NCI-H82 treated with DMSO at 0.1 percent for 48 hours (cell line): ENCODE data around the gene OVCA2.
A peak's percentile ranks its signal among the peaks of the same experiment; 100 is the strongest.

Experiments
- DNase-seq: peaks from one replicate; lab custom pipeline; 2025; ENCODE audit not compliant: unreplicated experiment; lab: John Stamatoyannopoulos, UW

Gene OVCA2

GRCh38 chr17:2041561-2042389 is at the start of gene OVCA2:
OVCA2 (plus strand) TSS chr17:2042022; CDS start chr17:2042048, 26 bp downstream.
- peak; percentile 91 for DNase-seq

- DNase-seq, result no peak
Observed at GRCh38 chr17:1992541-1992940, 49.3 kb upstream of the OVCA2 start.

GRCh38 chr17:1994707-1995106 is 47.1 kb upstream of the OVCA2 start:
- DNase-seq, result no peak

GRCh38 chr17:1995321-1995892 is 46.4 kb upstream of the OVCA2 start:
- no peak for DNase-seq

- no peak for DNase-seq
Observed at GRCh38 chr17:1995907-1996799, 45.7 kb upstream of the OVCA2 start.

- no peak for DNase-seq
Observed at GRCh38 chr17:1996800-1997288, 45.0 kb upstream of the OVCA2 start.

GRCh38 chr17:1997289-1997926 is 44.4 kb upstream of the OVCA2 start:
- peak; percentile 52 for DNase-seq

GRCh38 chr17:1997927-1998742 is 43.7 kb upstream of the OVCA2 start:
- DNase-seq, result peak; percentile 81

GRCh38 chr17:1999557-2000251 is 42.1 kb upstream of the OVCA2 start:
- peak; percentile 31 for DNase-seq

- DNase-seq, result no peak
Observed at GRCh38 chr17:2002767-2003329, 39.0 kb upstream of the OVCA2 start.

- DNase-seq, result no peak
Observed at GRCh38 chr17:2003525-2003924, 38.3 kb upstream of the OVCA2 start.

- DNase-seq, result no peak
Observed at GRCh38 chr17:2004435-2004952, 37.3 kb upstream of the OVCA2 start.

- no peak for DNase-seq
Observed at GRCh38 chr17:2008332-2009126, 33.3 kb upstream of the OVCA2 start.

GRCh38 chr17:2009737-2010136 is 32.1 kb upstream of the OVCA2 start:
- no peak for DNase-seq

- no peak for DNase-seq
Observed at GRCh38 chr17:2011411-2012371, 30.1 kb upstream of the OVCA2 start.

GRCh38 chr17:2012499-2012898 is 29.3 kb upstream of the OVCA2 start:
- no peak for DNase-seq
